ENCODE results near the gene DRAXIN.

GRCh38 chr1:11658542-11658941 lies 33.0 kb upstream of the DRAXIN start:
- no peak for TF ChIP-seq POLR2AphosphoS5 (IDR thresholded peaks at IDR 0.05; ENCODE audit: low read depth)
- TF ChIP-seq, protein P1, sequence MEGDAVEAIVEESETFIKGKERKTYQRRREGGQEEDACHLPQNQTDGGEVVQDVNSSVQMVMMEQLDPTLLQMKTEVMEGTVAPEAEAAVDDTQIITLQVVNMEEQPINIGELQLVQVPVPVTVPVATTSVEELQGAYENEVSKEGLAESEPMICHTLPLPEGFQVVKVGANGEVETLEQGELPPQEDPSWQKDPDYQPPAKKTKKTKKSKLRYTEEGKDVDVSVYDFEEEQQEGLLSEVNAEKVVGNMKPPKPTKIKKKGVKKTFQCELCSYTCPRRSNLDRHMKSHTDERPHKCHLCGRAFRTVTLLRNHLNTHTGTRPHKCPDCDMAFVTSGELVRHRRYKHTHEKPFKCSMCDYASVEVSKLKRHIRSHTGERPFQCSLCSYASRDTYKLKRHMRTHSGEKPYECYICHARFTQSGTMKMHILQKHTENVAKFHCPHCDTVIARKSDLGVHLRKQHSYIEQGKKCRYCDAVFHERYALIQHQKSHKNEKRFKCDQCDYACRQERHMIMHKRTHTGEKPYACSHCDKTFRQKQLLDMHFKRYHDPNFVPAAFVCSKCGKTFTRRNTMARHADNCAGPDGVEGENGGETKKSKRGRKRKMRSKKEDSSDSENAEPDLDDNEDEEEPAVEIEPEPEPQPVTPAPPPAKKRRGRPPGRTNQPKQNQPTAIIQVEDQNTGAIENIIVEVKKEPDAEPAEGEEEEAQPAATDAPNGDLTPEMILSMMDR (IDR thresholded peaks at IDR 0.05; ENCODE audit: insufficient read depth, low read length): no peak
- no peak for TF ChIP-seq GABPA (IDR thresholded peaks at IDR 0.05; ENCODE audit: low read depth)
